Germinal center (tissue), 1 donor: ENCODE results near the gene COPG2.
"Not testable (repeated sequence)": the region's sequence is repeated elsewhere in the genome, so short reads cannot be mapped to it uniquely, and the experiment has no call there.

Source experiments
- DNase-seq: peaks from one replicate; pipeline ENCODE4 v3.0.0; 2012; ENCODE audit warnings: mixed read lengths, low spot score

The COPG2 gene, protein sequence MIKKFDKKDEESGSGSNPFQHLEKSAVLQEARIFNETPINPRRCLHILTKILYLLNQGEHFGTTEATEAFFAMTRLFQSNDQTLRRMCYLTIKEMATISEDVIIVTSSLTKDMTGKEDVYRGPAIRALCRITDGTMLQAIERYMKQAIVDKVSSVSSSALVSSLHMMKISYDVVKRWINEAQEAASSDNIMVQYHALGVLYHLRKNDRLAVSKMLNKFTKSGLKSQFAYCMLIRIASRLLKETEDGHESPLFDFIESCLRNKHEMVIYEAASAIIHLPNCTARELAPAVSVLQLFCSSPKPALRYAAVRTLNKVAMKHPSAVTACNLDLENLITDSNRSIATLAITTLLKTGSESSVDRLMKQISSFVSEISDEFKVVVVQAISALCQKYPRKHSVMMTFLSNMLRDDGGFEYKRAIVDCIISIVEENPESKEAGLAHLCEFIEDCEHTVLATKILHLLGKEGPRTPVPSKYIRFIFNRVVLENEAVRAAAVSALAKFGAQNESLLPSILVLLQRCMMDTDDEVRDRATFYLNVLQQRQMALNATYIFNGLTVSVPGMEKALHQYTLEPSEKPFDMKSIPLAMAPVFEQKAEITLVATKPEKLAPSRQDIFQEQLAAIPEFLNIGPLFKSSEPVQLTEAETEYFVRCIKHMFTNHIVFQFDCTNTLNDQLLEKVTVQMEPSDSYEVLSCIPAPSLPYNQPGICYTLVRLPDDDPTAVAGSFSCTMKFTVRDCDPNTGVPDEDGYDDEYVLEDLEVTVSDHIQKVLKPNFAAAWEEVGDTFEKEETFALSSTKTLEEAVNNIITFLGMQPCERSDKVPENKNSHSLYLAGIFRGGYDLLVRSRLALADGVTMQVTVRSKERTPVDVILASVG

DNA sequence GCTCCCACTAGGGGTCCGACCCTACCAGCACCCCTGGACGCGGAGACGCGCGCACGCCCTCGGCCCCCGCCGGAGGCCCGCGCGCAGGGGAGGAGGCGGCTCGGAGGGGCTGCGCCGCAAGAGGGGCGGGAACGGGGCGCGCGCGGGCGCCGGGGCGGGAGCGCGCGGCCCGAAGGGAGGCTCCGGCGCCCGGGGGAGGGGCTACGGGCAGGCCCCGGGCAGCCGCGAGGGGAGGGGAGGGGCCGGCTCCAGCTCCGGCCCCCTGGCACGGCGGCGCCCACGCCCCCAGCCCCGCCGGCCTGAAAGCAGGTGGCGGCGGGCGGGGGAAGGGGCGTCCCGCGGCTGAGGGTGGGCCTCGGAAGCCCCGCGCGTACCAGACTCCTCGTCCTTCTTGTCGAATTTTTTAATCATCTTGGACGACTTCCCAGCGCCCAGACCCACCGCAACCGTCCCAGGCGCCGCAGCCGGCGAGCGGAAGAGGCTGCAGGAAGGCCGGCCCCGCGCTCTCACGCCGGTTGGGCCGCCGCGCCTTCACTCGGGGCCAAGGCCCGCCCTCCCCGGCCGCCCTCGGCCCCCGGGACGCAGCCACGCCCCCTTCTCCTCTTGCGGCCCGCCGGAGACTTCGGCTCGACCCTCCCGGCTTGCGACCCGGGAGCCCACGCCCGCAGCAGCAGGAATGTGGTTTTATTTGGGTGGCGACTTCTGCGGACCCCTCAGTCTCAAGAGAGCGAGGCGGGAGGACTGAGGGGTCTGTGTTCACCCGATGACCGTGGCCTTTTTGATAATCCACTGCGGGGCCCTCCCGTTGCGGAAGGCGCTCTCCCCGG lies at the start of gene COPG2:
TSS of gene COPG2 (minus strand) at position 491 of the 827 bp plus-strand sequence. CDS start at position 411, 80 bp downstream.
- DNase-seq, result peak; percentile 96

DNA sequence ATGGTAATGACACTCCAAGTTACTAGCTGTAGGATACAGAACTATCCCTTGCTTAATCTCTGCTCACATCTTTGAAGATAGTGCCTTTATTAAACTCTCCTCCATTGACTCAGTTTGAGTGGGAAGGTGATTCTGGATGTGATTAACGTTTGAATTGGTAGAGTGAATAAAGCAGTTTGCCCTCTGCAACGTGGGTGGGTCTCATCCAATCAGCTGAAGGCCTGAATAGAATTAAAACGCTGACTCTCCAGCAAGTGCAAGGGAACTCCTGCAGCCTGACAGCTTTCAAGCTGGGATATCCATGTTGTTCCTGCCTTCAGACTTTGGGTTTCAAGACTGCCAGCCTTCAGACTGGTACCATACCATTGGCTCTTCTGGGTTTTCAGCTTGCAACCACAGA lies 43.9 kb upstream of the COPG2 start:
- no peak for DNase-seq

DNA sequence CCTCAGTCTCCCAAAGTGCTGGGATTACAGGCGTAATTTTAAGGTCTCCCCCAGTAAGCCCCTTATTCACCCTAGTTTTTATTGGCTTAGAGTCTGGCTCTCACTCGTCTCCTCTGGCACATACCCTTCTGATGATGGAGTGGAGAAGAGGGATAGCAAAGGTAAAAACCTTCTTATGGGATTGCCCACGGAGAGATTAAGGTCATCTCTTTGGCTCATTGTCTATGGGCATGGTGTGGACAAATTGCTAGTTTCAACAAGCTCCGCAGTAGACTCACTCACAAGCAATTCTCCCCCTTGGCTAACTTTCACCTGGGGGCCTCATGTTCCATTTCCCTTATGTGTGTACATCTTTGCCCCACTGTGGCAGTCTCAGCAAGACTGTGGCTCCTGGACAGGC lies 40.2 kb upstream of the COPG2 start:
- DNase-seq, result no peak

DNA sequence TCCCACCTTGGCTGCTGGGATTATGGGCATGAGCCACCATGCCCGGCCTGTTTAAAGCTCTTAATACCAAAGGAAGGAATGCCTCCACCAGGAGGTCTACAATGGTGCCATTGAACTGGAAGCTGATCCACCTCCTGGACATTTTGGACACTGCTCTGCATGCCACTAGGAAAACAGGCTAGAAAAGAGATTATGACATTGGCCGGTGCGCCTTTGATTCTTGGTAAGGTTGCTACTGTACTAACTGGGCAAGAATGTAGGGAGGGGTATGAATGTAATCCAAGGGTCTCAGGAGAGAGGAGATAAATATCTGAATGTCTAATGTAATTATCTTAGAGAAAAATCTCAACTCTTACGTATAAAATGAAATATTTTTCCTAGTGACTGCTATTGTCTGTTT lies 39.5 kb upstream of the COPG2 start:
- DNase-seq, result no peak

DNA sequence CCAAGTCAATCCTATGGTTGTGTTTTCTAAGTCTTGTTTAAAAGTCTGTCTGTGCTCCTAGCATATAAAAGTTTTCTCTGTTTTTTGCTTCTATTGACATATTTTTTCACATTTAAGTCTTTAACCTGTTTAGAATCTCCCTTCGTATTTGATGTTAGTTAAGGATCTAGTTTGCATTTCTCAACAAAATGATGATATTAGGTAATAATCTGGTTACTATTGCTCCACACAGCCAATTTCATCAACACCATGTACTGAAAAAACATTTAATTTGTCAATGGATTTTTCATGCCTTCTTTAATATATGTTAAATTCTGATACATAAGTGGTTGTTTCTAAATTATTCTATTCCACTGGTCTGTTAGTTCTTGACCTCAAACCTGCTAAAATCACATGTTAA lies 35.3 kb upstream of the COPG2 start:
- no peak for DNase-seq

DNA sequence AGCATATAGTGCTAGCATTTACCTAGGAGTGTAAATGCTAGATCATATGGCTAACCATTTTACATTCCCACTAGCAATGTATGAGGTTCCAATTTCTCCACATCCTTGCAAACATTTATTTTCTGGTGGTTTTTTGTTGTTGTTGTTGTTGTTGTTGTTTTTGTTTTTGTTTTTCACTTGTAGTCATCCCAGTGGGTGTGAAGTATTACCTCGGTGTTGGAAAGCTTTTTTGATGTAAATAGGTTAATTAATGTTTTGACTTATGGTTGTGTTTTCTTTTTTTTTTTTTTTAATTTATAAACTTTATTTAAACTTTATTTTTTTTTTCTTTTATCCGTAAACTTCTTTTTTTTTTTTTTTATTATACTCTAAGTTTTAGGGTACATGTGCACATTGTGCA lies 33.1 kb upstream of the COPG2 start:
- DNase-seq, result no peak

DNA sequence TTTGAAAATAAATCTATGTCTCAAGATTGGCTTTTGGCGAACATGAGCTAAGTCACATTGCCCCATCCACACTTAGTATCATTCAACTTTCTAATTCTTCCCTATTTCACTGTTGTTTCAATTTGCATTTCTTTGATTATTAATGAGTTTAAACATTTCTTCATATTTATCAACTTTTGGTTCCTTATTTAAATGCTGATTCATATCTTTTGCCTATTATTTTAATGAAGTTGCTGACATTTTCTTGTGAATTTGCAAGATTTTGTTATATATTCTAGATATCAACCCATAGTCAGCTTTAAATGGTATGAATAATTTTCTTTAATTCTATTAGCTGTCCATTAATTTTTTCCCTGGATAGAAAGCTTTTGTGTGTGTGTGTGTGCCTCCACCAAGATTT lies 32.2 kb upstream of the COPG2 start:
- no peak for DNase-seq

DNA sequence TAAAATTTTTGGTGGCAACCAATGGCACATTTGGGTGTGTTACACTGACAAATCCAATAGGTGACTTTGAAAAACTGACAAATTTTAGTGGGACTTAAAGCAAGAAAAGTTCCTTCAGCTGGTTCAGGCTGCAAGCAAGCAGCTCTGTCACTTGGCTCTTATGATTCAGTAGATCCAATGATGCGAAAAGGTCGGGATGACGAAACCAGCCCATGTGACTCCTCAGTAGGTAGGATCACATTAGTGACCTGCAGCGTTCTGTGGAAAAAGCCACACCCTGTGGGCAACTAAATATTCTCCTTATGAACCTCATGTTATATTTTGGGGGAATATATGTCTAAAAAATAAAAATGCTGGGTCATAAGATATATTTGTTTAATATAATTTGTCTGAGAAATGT lies 31.1 kb upstream of the COPG2 start:
- DNase-seq, result no peak

DNA sequence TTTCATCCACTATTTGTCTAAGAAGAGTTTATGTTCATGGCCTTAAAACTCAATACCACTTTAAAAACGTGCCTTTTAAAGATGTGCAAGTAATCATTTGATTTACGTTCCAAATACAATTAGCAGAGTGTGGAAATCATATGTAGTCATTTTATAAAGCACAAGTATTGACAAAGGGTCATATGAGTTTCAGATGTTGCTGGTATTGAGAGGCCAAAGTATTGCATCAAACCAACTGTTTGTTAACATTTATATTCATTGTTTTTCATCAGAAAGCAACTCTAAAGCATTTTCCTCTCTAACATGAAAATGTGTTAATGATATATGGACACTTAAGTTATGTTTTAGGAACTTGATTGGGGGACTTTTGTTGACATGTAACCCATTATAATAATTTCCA lies 29.3 kb upstream of the COPG2 start:
- no peak for DNase-seq

DNA sequence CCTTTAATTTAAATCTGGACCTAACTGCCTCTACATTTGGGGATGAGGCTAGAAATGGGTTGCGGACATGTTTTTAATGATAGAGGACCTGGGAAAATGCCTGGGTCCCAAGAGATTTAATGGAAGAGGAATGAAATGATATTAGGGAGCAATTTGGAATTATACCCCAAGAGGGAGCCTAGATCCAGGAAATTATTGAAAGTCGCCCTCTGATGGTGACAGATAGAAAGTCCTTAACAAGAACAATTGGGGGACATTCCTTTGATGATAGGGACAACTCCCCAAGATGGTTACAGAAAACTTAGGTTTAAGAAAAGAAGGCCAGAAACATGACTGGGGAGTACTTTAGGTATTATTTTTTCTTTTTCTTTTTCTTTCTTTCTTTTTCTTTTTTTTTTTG lies 27.3 kb upstream of the COPG2 start:
- peak; percentile 7 for DNase-seq

DNA sequence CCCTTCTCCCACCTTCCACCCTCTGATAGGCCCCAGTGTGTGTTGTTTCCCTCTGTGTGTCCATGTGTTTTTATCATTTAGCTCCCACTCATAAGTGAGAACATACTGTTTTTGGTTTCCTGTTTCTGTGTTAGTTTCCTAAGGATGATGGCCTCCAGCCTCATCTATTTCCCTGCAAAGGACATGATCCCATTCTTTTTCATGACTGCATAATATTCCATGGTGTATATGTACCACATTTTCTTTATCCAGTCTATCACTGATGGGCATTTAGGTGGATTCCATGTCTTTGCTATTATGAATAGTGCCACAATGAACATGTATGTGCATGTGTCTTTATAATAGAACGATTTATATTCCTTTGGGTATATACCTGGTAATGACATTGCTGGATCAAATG lies 23.8 kb upstream of the COPG2 start:
- not testable (repeated sequence) for DNase-seq

DNA sequence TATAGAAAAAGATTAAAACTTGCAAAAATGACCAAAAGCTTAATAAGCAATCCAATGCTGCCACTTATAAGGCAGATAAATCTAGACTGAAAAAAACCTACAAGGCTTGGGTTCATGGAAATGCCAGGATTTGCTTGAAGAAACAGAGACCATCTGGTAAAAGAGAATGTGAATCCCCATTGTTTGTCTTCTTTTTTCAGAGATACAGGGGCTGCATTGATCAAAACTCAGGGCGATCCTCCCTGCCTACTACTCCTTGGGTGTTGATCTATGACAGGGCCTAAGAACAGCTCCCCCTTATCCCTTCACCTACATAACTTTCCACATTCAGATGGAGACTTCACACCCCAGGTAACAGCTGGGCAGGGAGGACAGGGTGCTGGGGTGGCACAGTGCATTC lies 21.1 kb upstream of the COPG2 start:
- no peak for DNase-seq

DNA sequence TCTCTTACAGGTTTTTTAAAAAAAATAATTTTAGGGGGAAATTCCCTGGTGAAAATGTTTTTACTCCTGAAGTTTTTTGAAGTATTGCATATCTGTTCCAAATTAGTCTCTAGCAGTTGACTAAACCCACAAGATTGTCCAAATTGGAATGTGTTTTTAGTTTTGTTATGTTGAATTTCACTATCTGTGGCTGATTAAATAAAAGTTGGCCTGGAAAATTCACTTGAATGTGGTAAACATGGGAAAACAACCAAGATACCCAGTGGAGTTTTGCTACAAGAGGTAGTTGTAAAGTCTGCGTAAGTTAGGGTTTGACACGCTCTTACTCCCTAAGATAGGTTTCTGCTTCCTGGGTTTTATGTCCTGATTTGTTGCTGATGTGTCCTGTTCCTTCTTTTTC lies 14.5 kb upstream of the COPG2 start:
- no peak for DNase-seq

DNA sequence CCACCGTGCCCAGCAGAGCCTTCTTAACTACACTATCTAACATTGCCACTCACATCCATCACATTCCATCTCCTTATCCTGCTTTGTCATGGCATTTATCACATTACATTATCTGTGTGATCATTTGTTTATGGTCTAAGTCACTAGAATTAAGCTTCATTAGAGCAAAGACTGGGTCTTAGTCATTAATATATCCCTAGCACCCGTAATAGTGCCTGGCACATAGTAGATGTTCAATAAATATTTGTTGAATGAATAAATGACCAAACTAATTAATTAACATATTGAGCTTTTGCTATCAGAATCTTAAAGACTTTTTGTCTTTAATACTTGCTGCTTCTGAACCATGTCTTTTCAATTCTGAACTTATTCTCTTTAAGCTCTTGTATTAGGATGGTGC lies 5.9 kb upstream of the COPG2 start:
- no peak for DNase-seq

DNA sequence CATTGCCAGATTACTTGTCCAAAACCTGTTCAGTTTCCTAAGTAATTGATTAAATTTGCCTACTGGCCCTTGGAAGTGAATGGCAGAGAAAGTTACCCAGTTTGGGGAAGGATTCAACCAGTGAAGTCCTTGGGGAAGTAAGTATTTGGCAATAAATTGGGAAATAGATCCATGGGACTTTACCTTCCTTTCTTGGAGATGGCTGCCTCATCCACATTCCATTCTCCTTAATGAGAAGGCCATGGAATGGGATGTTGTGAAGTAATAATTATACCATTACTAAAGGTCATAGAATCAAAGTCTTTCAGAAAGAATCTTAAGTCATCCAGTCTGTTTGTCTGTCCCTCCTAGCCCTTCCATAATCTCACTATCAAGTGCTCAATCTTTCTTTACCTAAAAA lies 4.5 kb upstream of the COPG2 start:
- no peak for DNase-seq

DNA sequence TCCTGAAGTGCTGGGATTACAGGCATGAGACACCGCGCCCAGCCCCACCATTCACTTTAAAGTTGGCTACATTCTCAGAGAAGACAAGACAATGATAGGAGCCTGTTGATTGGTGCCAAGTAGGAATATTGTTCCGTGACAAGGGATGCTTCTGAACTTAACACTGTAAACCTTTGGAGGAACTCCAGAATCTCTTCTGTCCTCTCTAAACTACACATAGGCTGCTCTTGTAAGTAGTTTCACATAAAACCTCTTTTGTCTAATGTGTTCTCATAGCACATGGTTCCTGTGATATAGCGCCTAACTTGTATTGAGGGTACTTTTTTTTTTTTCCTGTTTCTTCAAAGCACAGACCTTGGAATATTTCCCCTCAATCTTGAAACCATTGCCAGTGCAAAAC lies 3.6 kb upstream of the COPG2 start:
- DNase-seq, result no peak

DNA sequence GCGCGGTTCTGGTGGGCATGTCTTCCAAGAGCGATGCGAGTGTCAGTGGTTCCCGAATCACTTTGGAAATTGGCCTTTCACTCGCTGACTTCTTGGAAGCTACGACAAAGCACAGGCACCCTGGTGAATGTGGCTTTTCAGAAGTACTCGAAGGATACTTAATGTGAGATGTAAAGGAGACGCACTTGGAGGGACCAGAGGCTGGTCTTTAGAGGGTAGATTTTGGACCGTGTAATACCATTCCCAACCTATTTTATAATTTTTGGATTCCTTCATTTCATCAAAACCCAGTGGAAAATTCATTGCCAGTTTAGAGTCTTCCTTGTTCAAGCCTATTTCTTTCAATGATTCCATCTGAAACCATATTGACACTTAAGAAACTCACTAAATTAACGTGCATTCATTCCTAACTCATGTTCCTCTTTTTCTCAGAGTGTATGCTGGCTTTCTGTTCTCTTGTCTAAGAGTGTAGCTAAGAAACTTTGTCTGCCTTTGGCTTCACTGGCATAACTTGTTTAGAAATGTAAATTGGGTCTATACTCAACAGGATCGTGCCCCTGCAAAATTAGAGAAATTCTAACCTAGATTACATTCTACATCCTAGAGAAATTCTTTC lies 645 bp upstream of the COPG2 start:
- DNase-seq, result no peak

DNA sequence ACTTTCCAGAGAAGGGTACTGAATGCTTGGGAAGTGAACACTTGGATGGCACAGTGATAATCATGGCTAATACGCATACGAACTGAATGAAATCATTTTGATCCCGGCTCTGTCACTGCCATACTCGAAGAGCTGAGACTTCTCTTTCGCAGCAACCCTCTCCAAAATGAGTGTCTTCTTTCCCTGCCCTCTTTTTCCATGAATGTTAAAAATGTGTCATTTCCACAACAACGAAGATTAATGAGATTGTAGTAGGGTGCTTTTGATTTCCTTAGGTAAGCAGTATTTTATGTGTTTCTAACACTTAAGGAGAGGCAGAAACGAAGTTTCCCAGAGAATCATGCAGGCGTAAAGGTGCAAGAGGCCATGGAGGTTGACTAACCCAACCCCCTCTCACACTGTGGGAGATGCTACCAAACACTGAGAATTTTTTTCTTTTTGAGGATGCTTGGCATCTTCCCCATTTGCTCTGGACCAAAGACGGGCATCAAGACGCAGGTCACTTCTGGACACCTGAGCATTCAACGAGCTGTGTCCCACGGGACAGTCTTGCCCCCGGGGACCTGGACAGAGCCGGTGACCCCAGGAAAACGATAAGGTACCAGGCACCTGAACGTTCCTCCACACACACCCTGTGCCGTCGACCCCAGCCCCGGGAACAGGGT lies 823 bp downstream of the COPG2 start:
- DNase-seq, result no peak

DNA sequence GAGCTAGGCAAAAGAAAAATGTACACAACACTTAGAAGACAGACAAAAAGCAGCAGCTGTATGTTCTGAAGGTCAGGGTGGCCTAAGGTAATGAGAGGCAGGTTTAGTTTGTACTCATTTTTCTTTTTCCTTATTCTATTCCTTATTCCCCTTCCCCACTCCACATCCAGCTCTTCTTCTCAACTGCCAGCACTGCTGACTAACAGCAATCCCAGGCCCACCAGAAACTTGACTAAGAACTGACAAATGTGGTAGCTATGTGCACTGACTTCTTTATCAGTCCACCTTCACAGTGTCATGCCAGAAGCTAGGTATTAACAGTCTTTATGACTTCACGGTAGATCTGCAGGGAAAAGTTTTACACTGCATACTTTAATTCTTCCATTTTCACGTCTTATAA lies 6.1 kb downstream of the COPG2 start:
- no peak for DNase-seq

DNA sequence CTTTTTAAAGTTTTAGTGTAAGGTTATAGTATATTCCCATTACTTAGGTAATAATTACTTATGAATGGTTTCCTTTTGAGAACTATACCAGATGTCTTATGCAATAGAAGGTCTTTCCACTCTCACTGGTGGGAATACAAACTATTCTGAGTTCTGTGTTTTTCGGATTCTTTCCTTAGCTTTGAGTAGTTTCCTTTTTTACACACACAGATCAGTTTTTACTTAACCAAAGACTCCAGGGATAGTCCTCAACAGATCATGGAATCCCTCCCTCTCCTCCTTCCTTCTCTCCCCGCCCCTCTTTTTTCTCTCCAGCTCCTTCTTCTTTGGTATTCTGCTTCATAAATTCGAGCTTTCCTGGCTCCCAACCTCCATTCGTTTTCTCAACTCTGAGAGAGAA lies 13.3 kb downstream of the COPG2 start:
- DNase-seq, result no peak

DNA sequence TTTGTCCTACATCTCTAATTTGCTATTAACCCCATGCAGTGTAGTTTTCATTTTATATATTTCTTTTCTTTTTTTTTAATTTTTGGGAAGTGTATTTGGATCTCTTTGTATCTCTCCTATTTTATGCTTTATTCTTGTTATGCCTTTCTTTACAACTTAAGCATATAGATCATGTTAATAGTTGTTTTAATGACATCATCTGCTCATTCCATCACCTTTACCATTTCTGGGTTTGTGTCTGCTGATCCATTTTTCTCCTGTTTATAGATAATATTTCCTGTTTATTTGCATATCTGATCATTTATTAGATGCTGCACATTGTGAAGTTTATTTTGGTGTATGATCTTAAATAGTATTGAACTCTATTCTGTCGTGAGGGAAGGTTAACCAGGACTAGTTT lies 13.7 kb downstream of the COPG2 start:
- DNase-seq, result no peak
